GM19099 (cell line): ENCODE data around the gene SOX14.

ENCODE experiments used
- POLR2A ChIP-seq: IDR thresholded peaks from 3 replicates; pipeline ENCODE4 v1.6.1; 2011; ENCODE audit warnings: low read depth; ENCODE audit not compliant: insufficient read length; ENCODE audit errors: extremely low read depth

SOX14 gene

GRCh38 chr3:137764001-137764433 lies at the start of gene SOX14:
Gene SOX14, plus strand, starts transcription at chr3:137764315. Its CDS starts 470 bp downstream, at chr3:137764785.
- TF ChIP-seq POLR2A: no peak

- TF ChIP-seq POLR2A: no peak
These were observed 49.6 kb upstream of the SOX14 start for GRCh38 chr3:137714551-137714950.

GRCh38 chr3:137724240-137724639 lies 39.9 kb upstream of the SOX14 start:
- TF ChIP-seq POLR2A: no peak

- TF ChIP-seq POLR2A: no peak
These were observed 26.9 kb upstream of the SOX14 start for GRCh38 chr3:137737208-137737607.

GRCh38 chr3:137738710-137739109 lies 25.4 kb upstream of the SOX14 start:
- TF ChIP-seq POLR2A: no peak

- TF ChIP-seq POLR2A: no peak
These were observed 20.5 kb upstream of the SOX14 start for GRCh38 chr3:137743608-137744007.

GRCh38 chr3:137746808-137747207 lies 17.3 kb upstream of the SOX14 start:
- no peak for TF ChIP-seq POLR2A

- no peak for TF ChIP-seq POLR2A
These were observed 4.6 kb upstream of the SOX14 start for GRCh38 chr3:137759505-137759904.

GRCh38 chr3:137760341-137761098 lies 3.6 kb upstream of the SOX14 start:
- TF ChIP-seq POLR2A: no peak

- no peak for TF ChIP-seq POLR2A
These were observed 3.0 kb upstream of the SOX14 start for GRCh38 chr3:137761099-137761562.

GRCh38 chr3:137761563-137762503 lies 2.3 kb upstream of the SOX14 start:
- no peak for TF ChIP-seq POLR2A

GRCh38 chr3:137762674-137763593 lies 1.2 kb upstream of the SOX14 start:
- no peak for TF ChIP-seq POLR2A

GRCh38 chr3:137763594-137763938 lies 549 bp upstream of the SOX14 start:
- no peak for TF ChIP-seq POLR2A

- TF ChIP-seq POLR2A: no peak
These were observed 621 bp downstream of the SOX14 start for GRCh38 chr3:137764563-137765309.
